Skeletal muscle satellite cell (primary cell): Measurements from ENCODE around the gene TSPAN14.

Experiments used
- H3K27me3 ChIP-seq: 2 replicates; pipeline ENCODE4 v1.7.0; 2013; ENCODE audit warnings: low read length; ENCODE audit not compliant: control insufficient read depth, insufficient read depth
- H3K36me3 ChIP-seq: 2 replicates; pipeline ENCODE4 v1.7.0; 2013; ENCODE audit warnings: mild to moderate bottlenecking, control low read depth, low read length; ENCODE audit not compliant: insufficient read depth
- H3K4me1 ChIP-seq: 2 replicates; pipeline ENCODE4 v1.7.0; 2013; ENCODE audit warnings: low read length; ENCODE audit not compliant: control insufficient read depth, insufficient read depth
- H3K4me2 ChIP-seq: 2 replicates; pipeline ENCODE4 v1.7.0; 2013; ENCODE audit warnings: mild to moderate bottlenecking, low read length
- H3K4me3 ChIP-seq: 2 replicates; pipeline ENCODE4 v1.7.0; 2013; ENCODE audit warnings: low read length
- H3K9ac ChIP-seq: 2 replicates; pipeline ENCODE4 v1.7.0; 2013; ENCODE audit warnings: mild to moderate bottlenecking, low read depth, low read length, moderate library complexity
- H3K9me3 ChIP-seq: replicated peaks from 2 replicates; pipeline ENCODE4 v1.7.0; 2013; ENCODE audit warnings: mild to moderate bottlenecking, control low read depth, low read length

Gene TSPAN14

GRCh38 chr10:80487791-80488538, 33.9 kb downstream of the TSPAN14 start:
- Histone ChIP-seq H3K4me3 (no peak overlapping the region), H3K9me3 (no peaks in the 10 kb centered on the region), H3K9ac (no peak overlapping the region), H3K27me3 (no peaks in the 10 kb centered on the region), H3K4me2 (no peak overlapping the region), H3K36me3 (peaks cover 9% of the 10 kb centered on the region), H3K4me1 (no peaks in the 10 kb centered on the region)

GRCh38 chr10:80488539-80489066, 34.5 kb downstream of the TSPAN14 start:
- H3K27me3 ChIP-seq, result no peaks in the 10 kb centered on the region
- no peaks in the 10 kb centered on the region for H3K9me3 ChIP-seq
- no peak overlapping the region for H3K9ac ChIP-seq
- H3K4me3 ChIP-seq, result no peak overlapping the region
- peaks cover 4% of the 10 kb centered on the region for H3K4me1 ChIP-seq
- no peak overlapping the region for H3K4me2 ChIP-seq
- H3K36me3 ChIP-seq, result peaks cover 9% of the 10 kb centered on the region

- Histone ChIP-seq H3K9me3 (no peaks in the 10 kb centered on the region), H3K4me3 (no peak overlapping the region), H3K4me2 (no peak overlapping the region), H3K4me1 (peaks cover 6% of the 10 kb centered on the region), H3K36me3 (peaks cover 9% of the 10 kb centered on the region), H3K27me3 (no peaks in the 10 kb centered on the region), H3K9ac (no peak overlapping the region)
Measured at GRCh38 chr10:80489371-80490112, 35.4 kb downstream of the TSPAN14 start.

GRCh38 chr10:80491251-80492102, 37.4 kb downstream of the TSPAN14 start:
- Histone ChIP-seq H3K27me3 (no peaks in the 10 kb centered on the region), H3K4me3 (no peak overlapping the region), H3K4me2 (no peak overlapping the region), H3K4me1 (peaks cover 10% of the 10 kb centered on the region), H3K9ac (no peak overlapping the region), H3K9me3 (no peaks in the 10 kb centered on the region), H3K36me3 (peaks cover 9% of the 10 kb centered on the region)

- no peaks in the 10 kb centered on the region for H3K9me3 ChIP-seq
- H3K9ac ChIP-seq, result no peak overlapping the region
- no peak overlapping the region for H3K4me2 ChIP-seq
- H3K36me3 ChIP-seq, result peaks cover 9% of the 10 kb centered on the region
- H3K27me3 ChIP-seq, result no peaks in the 10 kb centered on the region
- H3K4me1 ChIP-seq, result peaks cover 21% of the 10 kb centered on the region
- no peak overlapping the region for H3K4me3 ChIP-seq
Measured at GRCh38 chr10:80492848-80493521, 38.9 kb downstream of the TSPAN14 start.

GRCh38 chr10:80493522-80494051, 39.5 kb downstream of the TSPAN14 start:
- peaks cover 9% of the 10 kb centered on the region for H3K36me3 ChIP-seq
- H3K4me1 ChIP-seq, result peaks cover 27% of the 10 kb centered on the region
- H3K27me3 ChIP-seq, result no peaks in the 10 kb centered on the region
- no peak overlapping the region for H3K4me2 ChIP-seq
- H3K4me3 ChIP-seq, result no peak overlapping the region
- no peak overlapping the region for H3K9ac ChIP-seq
- H3K9me3 ChIP-seq, result no peaks in the 10 kb centered on the region

GRCh38 chr10:80496555-80497172, 42.6 kb downstream of the TSPAN14 start:
- Histone ChIP-seq H3K36me3 (peaks cover 1% of the 10 kb centered on the region), H3K9me3 (no peaks in the 10 kb centered on the region), H3K9ac (no peak overlapping the region), H3K4me2 (no peak overlapping the region), H3K27me3 (no peaks in the 10 kb centered on the region), H3K4me1 (peaks cover 45% of the 10 kb centered on the region), H3K4me3 (no peak overlapping the region)

- Histone ChIP-seq H3K4me3 (no peak overlapping the region), H3K9me3 (no peaks in the 10 kb centered on the region), H3K4me1 (peaks cover 48% of the 10 kb centered on the region), H3K4me2 (no peak overlapping the region), H3K36me3 (no peaks in the 10 kb centered on the region), H3K27me3 (no peaks in the 10 kb centered on the region), H3K9ac (no peak overlapping the region)
Measured at GRCh38 chr10:80497187-80498077, 43.3 kb downstream of the TSPAN14 start.

GRCh38 chr10:80498078-80498832, 44.1 kb downstream of the TSPAN14 start:
- Histone ChIP-seq H3K9ac (peak overlapping the region; percentile 37), H3K4me1 (peaks cover 47% of the 10 kb centered on the region), H3K27me3 (no peaks in the 10 kb centered on the region)

More at GRCh38 chr10:80498078-80498832, 44.1 kb downstream of the TSPAN14 start:
- Histone ChIP-seq H3K4me2 (peak overlapping the region; percentile 36), H3K9me3 (no peaks in the 10 kb centered on the region), H3K4me3 (no peak overlapping the region), H3K36me3 (no peaks in the 10 kb centered on the region)
